Activated T-helper 17 cell treated with anti-CD3 and anti-CD28 coated beads, Interleukin-2, amount 50 U/mL, for 72 hours (primary cell): ENCODE measurements around the gene VEGFA. TPM values are rescaled to one million over a fixed set of nuclear protein-coding genes. Genes with fewer than 3 reads are reported as not detected.
A peak's percentile ranks its signal among the peaks of the same experiment; 100 is the strongest.

Experiments used
- ATAC-seq: fragments of 150-1000 bp; cut with Tn5 transposase; replicated peaks from 2 replicates; pipeline ENCODE4 v1.10.0; 2021; ENCODE audit warnings: mild to moderate bottlenecking, moderate library complexity
- H3K27ac Mint-ChIP-seq: one replicate; pipeline ENCODE4 v1.8.0; 2022; ENCODE audit warnings: mixed read lengths
- H3K27me3 Mint-ChIP-seq: one replicate; pipeline ENCODE4 v1.8.0; 2022; ENCODE audit warnings: mixed read lengths
- H3K36me3 Mint-ChIP-seq: one replicate; pipeline ENCODE4 v1.8.0; 2022; ENCODE audit warnings: low read depth, mild to moderate bottlenecking, mixed read lengths
- H3K4me1 Mint-ChIP-seq: one replicate; pipeline ENCODE4 v1.8.0; 2022; ENCODE audit warnings: mixed read lengths
- H3K4me3 Mint-ChIP-seq: one replicate; pipeline ENCODE4 v1.8.0; 2022; ENCODE audit warnings: mild to moderate bottlenecking, mixed read lengths
- H3K9me3 Mint-ChIP-seq: one replicate; pipeline ENCODE4 v1.8.0; 2022; ENCODE audit warnings: mixed read lengths
- total RNA-seq, 2 donors: library from RNA; stranded (reverse); gene quantifications; one replicate each; pipeline ENCODE4 v1.2.3, GENCODE V29; 2022

The VEGFA gene
- total RNA-seq, 2 donors from 2014 or later = 48.7 to 142 TPM

- no peak overlapping the region for H3K4me3 Mint-ChIP-seq
- H3K36me3 Mint-ChIP-seq = no peaks in the 10 kb centered on the region
- H3K9me3 Mint-ChIP-seq = no peaks in the 10 kb centered on the region
- H3K4me1 Mint-ChIP-seq = no peaks in the 10 kb centered on the region
- ATAC-seq = no peak
- H3K27ac Mint-ChIP-seq = peak overlapping the region; percentile 15
- peaks cover 11% of the 10 kb centered on the region for H3K27me3 Mint-ChIP-seq
These were observed 25.5 kb upstream of the VEGFA start for GRCh38 chr6:43744491-43744890.

- peaks cover 11% of the 10 kb centered on the region for H3K27me3 Mint-ChIP-seq
- no peaks in the 10 kb centered on the region for H3K4me1 Mint-ChIP-seq
- H3K36me3 Mint-ChIP-seq = no peaks in the 10 kb centered on the region
- no peak overlapping the region for H3K4me3 Mint-ChIP-seq
- H3K9me3 Mint-ChIP-seq = no peaks in the 10 kb centered on the region
- no peak overlapping the region for H3K27ac Mint-ChIP-seq
- ATAC-seq = no peak
These were observed 24.9 kb upstream of the VEGFA start for GRCh38 chr6:43744931-43745727.

- Mint-ChIP-seq H3K4me1 (no peaks in the 10 kb centered on the region), H3K9me3 (no peaks in the 10 kb centered on the region), H3K27ac (no peak overlapping the region), H3K36me3 (no peaks in the 10 kb centered on the region), H3K4me3 (no peak overlapping the region), H3K27me3 (peaks cover 11% of the 10 kb centered on the region)
- no peak for ATAC-seq
These were observed 23.9 kb upstream of the VEGFA start for GRCh38 chr6:43746071-43746470.

GRCh38 chr6:43746613-43747102 lies 23.4 kb upstream of the VEGFA start:
- no peak for ATAC-seq
- peaks cover 11% of the 10 kb centered on the region for H3K27me3 Mint-ChIP-seq
- H3K36me3 Mint-ChIP-seq = no peaks in the 10 kb centered on the region
- no peaks in the 10 kb centered on the region for H3K4me1 Mint-ChIP-seq
- no peaks in the 10 kb centered on the region for H3K9me3 Mint-ChIP-seq
- no peak overlapping the region for H3K27ac Mint-ChIP-seq
- no peak overlapping the region for H3K4me3 Mint-ChIP-seq

GRCh38 chr6:43747784-43748183 lies 22.2 kb upstream of the VEGFA start:
- H3K36me3 Mint-ChIP-seq = no peaks in the 10 kb centered on the region
- H3K4me1 Mint-ChIP-seq = no peaks in the 10 kb centered on the region
- no peak for ATAC-seq
- H3K9me3 Mint-ChIP-seq = no peaks in the 10 kb centered on the region
- peaks cover 11% of the 10 kb centered on the region for H3K27me3 Mint-ChIP-seq
- H3K27ac Mint-ChIP-seq = no peak overlapping the region
- no peak overlapping the region for H3K4me3 Mint-ChIP-seq

GRCh38 chr6:43748765-43749164 lies 21.2 kb upstream of the VEGFA start:
- Mint-ChIP-seq H3K36me3 (no peaks in the 10 kb centered on the region), H3K9me3 (no peaks in the 10 kb centered on the region), H3K4me1 (no peaks in the 10 kb centered on the region), H3K4me3 (no peak overlapping the region), H3K27ac (no peak overlapping the region), H3K27me3 (peaks cover 11% of the 10 kb centered on the region)
- ATAC-seq = no peak

- Mint-ChIP-seq H3K36me3 (no peaks in the 10 kb centered on the region), H3K9me3 (no peaks in the 10 kb centered on the region), H3K27ac (no peak overlapping the region), H3K27me3 (peaks cover 11% of the 10 kb centered on the region), H3K4me1 (no peaks in the 10 kb centered on the region), H3K4me3 (no peak overlapping the region)
- ATAC-seq = no peak
These were observed 20.6 kb upstream of the VEGFA start for GRCh38 chr6:43749461-43749860.

GRCh38 chr6:43750622-43751021 lies 19.4 kb upstream of the VEGFA start:
- Mint-ChIP-seq H3K27me3 (peaks cover 8% of the 10 kb centered on the region), H3K4me1 (no peaks in the 10 kb centered on the region), H3K9me3 (no peaks in the 10 kb centered on the region)

GRCh38 chr6:43753570-43754183 lies 16.3 kb upstream of the VEGFA start:
- Mint-ChIP-seq H3K27ac (peak overlapping the region; percentile 1), H3K4me1 (no peaks in the 10 kb centered on the region), H3K27me3 (no peaks in the 10 kb centered on the region), H3K9me3 (no peaks in the 10 kb centered on the region), H3K4me3 (no peak overlapping the region), H3K36me3 (no peaks in the 10 kb centered on the region)
- no peak for ATAC-seq

More at GRCh38 chr6:43750622-43751021, 19.4 kb upstream of the VEGFA start:
- ATAC-seq = no peak
- H3K27ac Mint-ChIP-seq = no peak overlapping the region
- no peak overlapping the region for H3K4me3 Mint-ChIP-seq
- no peaks in the 10 kb centered on the region for H3K36me3 Mint-ChIP-seq

- H3K36me3 Mint-ChIP-seq = no peaks in the 10 kb centered on the region
- ATAC-seq = no peak
- no peak overlapping the region for H3K27ac Mint-ChIP-seq
- no peaks in the 10 kb centered on the region for H3K9me3 Mint-ChIP-seq
- H3K4me1 Mint-ChIP-seq = no peaks in the 10 kb centered on the region
- no peak overlapping the region for H3K4me3 Mint-ChIP-seq
- H3K27me3 Mint-ChIP-seq = no peaks in the 10 kb centered on the region
These were observed 11.9 kb upstream of the VEGFA start for GRCh38 chr6:43757966-43758616.

GRCh38 chr6:43758617-43759050 lies 11.4 kb upstream of the VEGFA start:
- H3K9me3 Mint-ChIP-seq = no peaks in the 10 kb centered on the region
- H3K27me3 Mint-ChIP-seq = no peaks in the 10 kb centered on the region
- no peaks in the 10 kb centered on the region for H3K4me1 Mint-ChIP-seq
- no peak overlapping the region for H3K27ac Mint-ChIP-seq
- H3K36me3 Mint-ChIP-seq = no peaks in the 10 kb centered on the region
- no peak overlapping the region for H3K4me3 Mint-ChIP-seq
- ATAC-seq = peak; percentile 66

- peak overlapping the region; percentile 22 for H3K27ac Mint-ChIP-seq
- H3K36me3 Mint-ChIP-seq = no peaks in the 10 kb centered on the region
- ATAC-seq = no peak
- H3K4me1 Mint-ChIP-seq = no peaks in the 10 kb centered on the region
- H3K4me3 Mint-ChIP-seq = no peak overlapping the region
- no peaks in the 10 kb centered on the region for H3K9me3 Mint-ChIP-seq
- H3K27me3 Mint-ChIP-seq = no peaks in the 10 kb centered on the region
These were observed 10.7 kb upstream of the VEGFA start for GRCh38 chr6:43759136-43759906.

GRCh38 chr6:43759907-43760206 lies 10.2 kb upstream of the VEGFA start:
- Mint-ChIP-seq H3K36me3 (no peaks in the 10 kb centered on the region), H3K4me3 (no peak overlapping the region), H3K27ac (peak overlapping the region; percentile 22), H3K4me1 (no peaks in the 10 kb centered on the region), H3K27me3 (no peaks in the 10 kb centered on the region), H3K9me3 (no peaks in the 10 kb centered on the region)
- no peak for ATAC-seq
